Tibial artery (tissue), 4 donors: Measurements from ENCODE around the gene MARS1.

Experiments used
- DNase-seq, 2 donors: peaks; one replicate each; pipeline ENCODE4 v3.0.0-alpha.2; 2019
- H3K27ac ChIP-seq, 2 donors: fragments of 200-600 bp; sonication (generic) in 1 of 2; 1 replicate in 1 of 2; 2 replicates in 1 of 2; pipeline ENCODE4 v1.5.1; 2018 to 2019; ENCODE audit warnings: mild to moderate bottlenecking in 1 of 2
- H3K27me3 ChIP-seq, 2 donors: fragments of 200-600 bp; sonication (generic) in 1 of 2; one replicate each; pipeline versions ENCODE4 v1.5.1 to v1.6.0; 2016 to 2019
- H3K36me3 ChIP-seq, 3 donors: fragments of 200-600 bp; sonication (generic) in 2 of 3; one replicate each; pipeline ENCODE4 v1.5.1; 2016 to 2019; ENCODE audit warnings: mild to moderate bottlenecking in 2 of 3
- H3K4me1 ChIP-seq, 4 donors: fragments of 200-600 bp; sonication (generic) in 2 of 4; 1 replicate in 3 of 4; 2 replicates in 1 of 4; pipeline ENCODE4 v1.5.1; 2016 to 2019
- H3K4me3 ChIP-seq, 2 donors: fragments of 200-600 bp; sonication (generic) in 1 of 2; 1 replicate in 1 of 2; 2 replicates in 1 of 2; pipeline ENCODE4 v1.5.1; 2018 to 2019; ENCODE audit warnings: mild to moderate bottlenecking in 2 of 2
- H3K9me3 ChIP-seq, 3 donors: fragments of 200-600 bp; sonication (generic) in 1 of 3; one replicate each; pipeline ENCODE4 v1.5.1; 2016 to 2019
- intact Hi-C: fragments of 100-400 bp; cut with DNase I; formaldehyde crosslinking; loops from one replicate; pipeline ENCODE4 v1.15.0; 2023; ENCODE audit warnings: low total_unique reads
- TF ChIP-seq, protein P1 (sequence below), 2 experiments: fragments of 200-600 bp in 1 of 2; fragments of 450-650 bp in 1 of 2; IDR thresholded peaks; one replicate each; pipeline ENCODE4 v1.5.1; 2017 to 2019; ENCODE audit warnings: antibody characterized with exemption in 2 of 2, mild to moderate bottlenecking in 1 of 2, moderate library complexity in 1 of 2

The MARS1 gene

DNA sequence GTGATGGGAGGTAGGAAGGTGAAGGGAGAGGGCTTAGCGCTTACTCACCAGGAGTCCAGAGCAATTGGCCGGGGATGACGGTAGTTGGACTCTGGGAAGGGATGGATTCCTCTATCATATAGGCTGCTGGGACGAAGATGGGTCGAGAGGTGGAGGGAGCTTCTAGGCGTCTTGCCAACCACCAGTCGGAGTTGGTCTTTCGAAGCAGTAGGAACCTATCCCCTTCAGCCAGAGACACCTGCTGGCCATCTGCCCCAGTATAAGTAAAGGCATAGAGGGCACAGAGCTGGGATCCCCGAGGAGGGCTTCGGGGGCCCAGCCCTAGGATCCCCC, 8.9 kb upstream of the MARS1 start:
- TF ChIP-seq, protein P1, sequence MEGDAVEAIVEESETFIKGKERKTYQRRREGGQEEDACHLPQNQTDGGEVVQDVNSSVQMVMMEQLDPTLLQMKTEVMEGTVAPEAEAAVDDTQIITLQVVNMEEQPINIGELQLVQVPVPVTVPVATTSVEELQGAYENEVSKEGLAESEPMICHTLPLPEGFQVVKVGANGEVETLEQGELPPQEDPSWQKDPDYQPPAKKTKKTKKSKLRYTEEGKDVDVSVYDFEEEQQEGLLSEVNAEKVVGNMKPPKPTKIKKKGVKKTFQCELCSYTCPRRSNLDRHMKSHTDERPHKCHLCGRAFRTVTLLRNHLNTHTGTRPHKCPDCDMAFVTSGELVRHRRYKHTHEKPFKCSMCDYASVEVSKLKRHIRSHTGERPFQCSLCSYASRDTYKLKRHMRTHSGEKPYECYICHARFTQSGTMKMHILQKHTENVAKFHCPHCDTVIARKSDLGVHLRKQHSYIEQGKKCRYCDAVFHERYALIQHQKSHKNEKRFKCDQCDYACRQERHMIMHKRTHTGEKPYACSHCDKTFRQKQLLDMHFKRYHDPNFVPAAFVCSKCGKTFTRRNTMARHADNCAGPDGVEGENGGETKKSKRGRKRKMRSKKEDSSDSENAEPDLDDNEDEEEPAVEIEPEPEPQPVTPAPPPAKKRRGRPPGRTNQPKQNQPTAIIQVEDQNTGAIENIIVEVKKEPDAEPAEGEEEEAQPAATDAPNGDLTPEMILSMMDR (IDR thresholded peaks at IDR 0.05), result no peak
- Histone ChIP-seq H3K4me3 (no peak overlapping the region), H3K4me1 (peaks cover 0 to 19% (median 14%) of the 10 kb centered on the region in 4 donors), H3K27me3 (peaks cover 0 to 56% of the 10 kb centered on the region in 2 donors), H3K9me3 (no peaks in the 10 kb centered on the region), H3K36me3 (no peaks in the 10 kb centered on the region), H3K27ac (no peak overlapping the region)
- no peak for DNase-seq
- intact Hi-C loops, result no loop called here

DNA sequence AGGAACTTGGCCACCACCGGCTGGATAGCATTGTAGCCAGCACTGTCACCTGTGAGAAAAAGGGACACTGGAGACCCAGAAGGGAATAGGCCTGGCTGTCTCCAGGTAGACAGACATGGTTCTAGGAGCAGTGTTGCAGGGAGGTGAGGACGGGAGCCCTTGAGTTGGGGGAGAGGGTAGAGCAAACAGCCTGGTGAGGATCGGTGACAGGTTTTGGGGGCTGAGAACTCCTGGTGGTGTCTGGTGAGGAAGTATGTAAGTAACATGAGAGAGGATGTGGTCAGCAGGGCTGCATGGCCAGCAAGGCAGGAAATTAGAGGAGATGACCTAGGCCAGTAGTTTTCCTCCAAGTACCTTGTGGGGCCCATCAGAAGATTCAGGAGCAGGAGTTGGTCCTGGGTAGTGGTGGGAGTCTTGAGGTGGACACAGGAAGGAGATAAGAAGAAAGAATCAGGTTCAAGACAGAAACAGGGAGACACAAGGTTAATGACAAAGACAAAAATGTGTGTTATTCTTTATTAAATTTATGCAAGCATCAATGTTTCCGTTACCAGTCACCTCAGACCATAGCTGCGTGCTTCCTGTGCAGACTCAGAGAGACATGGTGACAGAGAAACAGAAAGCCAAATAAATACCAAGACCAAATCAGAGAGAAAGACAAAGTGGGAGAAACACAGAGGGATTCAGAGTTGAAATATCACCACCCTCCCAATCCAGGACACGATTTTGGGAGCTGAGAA, 8.3 kb upstream of the MARS1 start, which contains the start of gene ARHGAP9:
Gene ARHGAP9, minus strand, starts transcription at position 491 of the 740 bp plus-strand sequence. Its CDS starts 460 bp downstream, at position 31.
- TF ChIP-seq, protein P1 (IDR thresholded peaks at IDR 0.05), result no peak
- Histone ChIP-seq H3K4me3 (no peak within 1 kb of the TSS), H3K27ac (no peak within 1 kb of the TSS), H3K36me3 (no peaks in the 10 kb centered on the region), H3K9me3 (no peaks in the 10 kb centered on the region), H3K4me1 (peaks cover 0 to 19% (median 14%) of the 10 kb centered on the region in 4 donors), H3K27me3 (peaks cover 0 to 51% of the 10 kb centered on the region in 2 donors)
- DNase-seq, result no peak
- intact Hi-C loops, result loop anchor here (10.0 kb wide), 1 partner anchor 145 kb away; no protein-coding TSS in a partner anchor

DNA sequence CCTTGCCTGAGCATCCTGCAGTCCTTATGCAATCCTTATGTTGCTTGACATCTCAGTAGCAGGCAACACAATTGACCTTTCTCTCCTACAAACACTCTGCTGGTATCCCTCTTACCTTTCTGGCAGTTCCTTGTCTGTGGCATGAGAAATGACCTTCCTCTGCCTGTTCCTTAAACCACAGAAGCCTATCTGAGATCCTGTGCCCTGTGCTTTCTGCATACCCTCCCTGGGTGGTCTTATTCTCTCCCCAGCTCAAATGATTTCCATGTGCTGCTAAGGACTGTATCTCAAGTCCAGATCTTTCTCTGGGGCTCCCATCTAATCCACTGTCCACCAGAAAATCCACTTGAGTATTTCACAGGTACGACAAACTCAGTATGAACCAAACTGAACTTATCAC, 6.2 kb upstream of the MARS1 start:
- Histone ChIP-seq H3K36me3 (no peaks in the 10 kb centered on the region), H3K27me3 (peaks cover 0 to 29% of the 10 kb centered on the region in 2 donors), H3K4me1 (no peaks in the 10 kb centered on the region), H3K4me3 (no peak overlapping the region), H3K9me3 (no peaks in the 10 kb centered on the region), H3K27ac (no peak overlapping the region)
- TF ChIP-seq, protein P1 (IDR thresholded peaks at IDR 0.05), result no peak
- DNase-seq, result no peak
- intact Hi-C loops, result loop anchor here (10.0 kb wide), 1 partner anchor 143 kb away; no protein-coding TSS in a partner anchor

DNA sequence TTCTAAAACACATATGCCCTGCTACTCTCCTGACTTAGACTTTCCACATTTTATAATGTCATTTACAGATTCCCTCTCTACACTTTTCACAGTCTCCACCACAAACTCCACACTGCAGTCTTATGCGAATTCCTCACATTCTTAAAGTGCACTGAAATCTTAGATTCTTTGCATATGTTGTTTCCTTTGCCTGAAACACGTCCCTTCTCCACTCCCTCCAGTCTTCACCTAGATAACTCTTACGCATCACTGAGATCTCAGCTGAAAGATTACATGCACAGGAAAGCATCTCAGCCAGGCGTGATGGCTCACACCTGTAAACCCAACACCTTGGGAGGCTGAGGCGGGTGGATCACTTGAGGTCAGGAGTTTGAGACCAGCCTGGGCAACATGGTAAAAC, 4.4 kb upstream of the MARS1 start:
- Histone ChIP-seq H3K36me3 (no peaks in the 10 kb centered on the region), H3K27me3 (peaks cover 0 to 14% of the 10 kb centered on the region in 2 donors), H3K27ac (no peak overlapping the region), H3K4me3 (no peak overlapping the region), H3K9me3 (no peaks in the 10 kb centered on the region), H3K4me1 (peaks cover 0 to 7% (median 3%) of the 10 kb centered on the region in 4 donors)
- intact Hi-C loops, result loop anchor here (10.0 kb wide), 1 partner anchor 141 kb away; no protein-coding TSS in a partner anchor
- no peak for DNase-seq
- TF ChIP-seq, protein P1 (IDR thresholded peaks at IDR 0.05), result no peak

DNA sequence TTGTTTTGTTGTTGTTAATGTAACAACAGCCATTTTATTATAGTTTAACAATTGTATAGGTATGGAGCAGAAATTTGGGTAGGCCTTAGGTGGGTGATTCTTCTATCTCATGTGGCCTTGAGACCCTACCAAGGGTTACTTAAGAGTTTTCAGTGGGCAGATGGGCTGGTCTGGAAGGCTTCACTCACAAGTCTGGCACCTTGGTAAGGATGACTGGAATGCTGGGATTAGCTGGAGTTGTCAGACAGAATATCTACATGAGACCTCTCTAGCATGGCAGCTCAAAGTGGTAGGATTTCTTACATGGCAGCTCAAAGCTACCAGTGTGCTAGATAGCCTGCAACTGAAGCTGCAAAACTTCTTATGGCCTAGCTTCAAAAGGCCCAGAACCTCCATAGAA, 2.2 kb upstream of the MARS1 start:
- H3K9me3 ChIP-seq, result no peaks in the 10 kb centered on the region
- H3K27me3 ChIP-seq, result peaks cover 0 to 6% of the 10 kb centered on the region in 2 donors
- no peak overlapping the region for H3K27ac ChIP-seq
- DNase-seq, result no peak
- no peak overlapping the region for H3K4me3 ChIP-seq
- peaks cover 12 to 15% (median 15%) of the 10 kb centered on the region in 3 donors for H3K36me3 ChIP-seq
- intact Hi-C loops, result loop anchor here (10.0 kb wide), 1 partner anchor 139 kb away; no protein-coding TSS in a partner anchor
- TF ChIP-seq, protein P1 (IDR thresholded peaks at IDR 0.05), result no peak
- peaks cover 0 to 17% (median 13%) of the 10 kb centered on the region in 4 donors for H3K4me1 ChIP-seq
